ENCODE measurements around the gene PRKG1.

The PRKG1 gene

GRCh38 chr10:51786016-51786683 lies 711.9 kb downstream of the PRKG1 start:
- DNase-seq (ENCODE audit: low read depth in 2 of 3, low spot score in 1 of 3) = no peak

- no peak for DNase-seq (ENCODE audit: low read depth in 2 of 3, low spot score in 1 of 3)
These were observed 712.4 kb downstream of the PRKG1 start for GRCh38 chr10:51786684-51787035.

GRCh38 chr10:51788273-51788672 lies 714.0 kb downstream of the PRKG1 start:
- DNase-seq (ENCODE audit: low read depth in 2 of 3, low spot score in 1 of 3) = no peak

- no peak for DNase-seq (ENCODE audit: low read depth in 2 of 3, low spot score in 1 of 3)
These were observed 714.8 kb downstream of the PRKG1 start for GRCh38 chr10:51789118-51789517.

GRCh38 chr10:51789903-51790302 lies 715.6 kb downstream of the PRKG1 start:
- DNase-seq (ENCODE audit: low read depth in 2 of 3, low spot score in 1 of 3) = no peak

GRCh38 chr10:51792678-51793077 lies 718.4 kb downstream of the PRKG1 start:
- DNase-seq (ENCODE audit: low read depth in 2 of 3, low spot score in 1 of 3) = no peak

GRCh38 chr10:51800121-51800520 lies 725.8 kb downstream of the PRKG1 start:
- DNase-seq (ENCODE audit: low read depth in 2 of 3, low spot score in 1 of 3) = no peak

GRCh38 chr10:51800725-51801424 lies 726.6 kb downstream of the PRKG1 start:
- DNase-seq (ENCODE audit: low read depth in 2 of 3, low spot score in 1 of 3) = no peak

GRCh38 chr10:51802030-51802429 lies 727.7 kb downstream of the PRKG1 start:
- no peak for DNase-seq (ENCODE audit: low read depth in 2 of 3, low spot score in 1 of 3)

GRCh38 chr10:51804866-51805265 lies 730.6 kb downstream of the PRKG1 start:
- no peak for DNase-seq (ENCODE audit: low read depth in 2 of 3, low spot score in 1 of 3)

- DNase-seq (ENCODE audit: low read depth in 2 of 3, low spot score in 1 of 3) = no peak
These were observed 732.0 kb downstream of the PRKG1 start for GRCh38 chr10:51806079-51806835.

- no peak for DNase-seq (ENCODE audit: low read depth in 2 of 3, low spot score in 1 of 3)
These were observed 733.9 kb downstream of the PRKG1 start for GRCh38 chr10:51808187-51808586.

- no peak for DNase-seq (ENCODE audit: low read depth in 2 of 3, low spot score in 1 of 3)
These were observed 741.4 kb downstream of the PRKG1 start for GRCh38 chr10:51815723-51816122.

GRCh38 chr10:51821045-51821444 lies 746.8 kb downstream of the PRKG1 start:
- DNase-seq (ENCODE audit: low read depth in 2 of 3, low spot score in 1 of 3) = no peak

- no peak for DNase-seq (ENCODE audit: low read depth in 2 of 3, low spot score in 1 of 3)
These were observed 747.5 kb downstream of the PRKG1 start for GRCh38 chr10:51821745-51822144.

GRCh38 chr10:51832652-51833383 lies 758.5 kb downstream of the PRKG1 start:
- peak; percentile 3 to 26 (median 12) for DNase-seq (ENCODE audit: low read depth in 2 of 3, low spot score in 1 of 3)

GRCh38 chr10:51834548-51834947 lies 760.3 kb downstream of the PRKG1 start:
- no peak for DNase-seq (ENCODE audit: low read depth in 2 of 3, low spot score in 1 of 3)

GRCh38 chr10:51838471-51838870 lies 764.2 kb downstream of the PRKG1 start:
- DNase-seq (ENCODE audit: low read depth in 2 of 3, low spot score in 1 of 3) = no peak

GRCh38 chr10:51843966-51844365 lies 769.7 kb downstream of the PRKG1 start:
- no peak for DNase-seq (ENCODE audit: low read depth in 2 of 3, low spot score in 1 of 3)

GRCh38 chr10:51846856-51847506 lies 772.7 kb downstream of the PRKG1 start:
- DNase-seq (ENCODE audit: low read depth in 2 of 3, low spot score in 1 of 3) = no peak

- DNase-seq (ENCODE audit: low read depth in 2 of 3, low spot score in 1 of 3) = no peak
These were observed 778.0 kb downstream of the PRKG1 start for GRCh38 chr10:51852297-51852696.

Data from stimulated activated CD4-positive, alpha-beta T cell treated with anti-CD3 and anti-CD28 coated beads, Interleukin-12 subunit alpha, Interleukin-12 subunit beta, amount 100 ng/mL, for 48 hours (primary cell).